ENCODE results near the gene MRPL14.
"Not testable (repeated sequence)": the region's sequence is repeated elsewhere in the genome, so short reads cannot be mapped to it uniquely, and the experiment has no call there.

MRPL14 gene

GRCh38 chr6:44097782-44098317 lies 29.4 kb downstream of the MRPL14 start:
- no peak for DNase-seq

- DNase-seq: peak; percentile 76
Measured at GRCh38 chr6:44096612-44097011, 30.6 kb downstream of the MRPL14 start.

- not testable (repeated sequence) for DNase-seq
Measured at GRCh38 chr6:44095243-44095623, 32.0 kb downstream of the MRPL14 start.

- no peak for DNase-seq
Measured at GRCh38 chr6:44094403-44095242, 32.6 kb downstream of the MRPL14 start.

- no peak for DNase-seq
Measured at GRCh38 chr6:44093750-44094402, 33.4 kb downstream of the MRPL14 start.

- DNase-seq: no peak
Measured at GRCh38 chr6:44093066-44093465, 34.2 kb downstream of the MRPL14 start.

GRCh38 chr6:44091981-44092884 lies 35.0 kb downstream of the MRPL14 start:
- DNase-seq: no peak

GRCh38 chr6:44091356-44091755 lies 35.9 kb downstream of the MRPL14 start:
- not testable (repeated sequence) for DNase-seq

GRCh38 chr6:44090465-44090864 lies 36.8 kb downstream of the MRPL14 start:
- no peak for DNase-seq

- no peak for DNase-seq
Measured at GRCh38 chr6:44088827-44089590, 38.2 kb downstream of the MRPL14 start.

- no peak for DNase-seq
Measured at GRCh38 chr6:44087623-44088022, 39.6 kb downstream of the MRPL14 start.

GRCh38 chr6:44086931-44087574 lies 40.2 kb downstream of the MRPL14 start:
- no peak for DNase-seq

- no peak for DNase-seq
Measured at GRCh38 chr6:44085219-44085618, 42.0 kb downstream of the MRPL14 start.

GRCh38 chr6:44084231-44085014 lies 42.8 kb downstream of the MRPL14 start:
- DNase-seq: no peak

GRCh38 chr6:44082872-44083321 lies 44.4 kb downstream of the MRPL14 start:
- DNase-seq: no peak

- DNase-seq: no peak
Measured at GRCh38 chr6:44081753-44082152, 45.5 kb downstream of the MRPL14 start.

- DNase-seq: no peak
Measured at GRCh38 chr6:44080561-44081521, 46.4 kb downstream of the MRPL14 start.

GRCh38 chr6:44079672-44080071 lies 47.6 kb downstream of the MRPL14 start:
- no peak for DNase-seq
